ENCODE data around the gene FXYD5.

Gene FXYD5

DNA sequence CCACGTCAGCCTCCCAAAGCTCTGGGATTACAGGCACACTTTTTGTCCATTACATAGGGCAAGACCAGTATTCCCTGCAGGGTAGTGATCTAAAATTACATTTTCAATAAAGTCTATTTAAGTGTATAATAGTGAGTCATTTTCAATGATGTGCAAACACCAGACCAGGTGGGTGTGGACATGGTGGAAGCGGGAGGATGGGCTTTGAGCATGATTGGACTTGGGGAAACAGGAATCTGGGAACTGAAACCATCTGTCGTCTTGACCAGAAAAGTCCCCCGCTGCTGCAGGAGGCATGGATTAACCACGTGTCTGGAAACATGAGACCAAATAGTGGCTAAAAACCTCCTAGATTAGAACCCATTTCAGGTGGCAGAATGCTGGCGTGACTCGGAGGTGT lies 34.0 kb upstream of the FXYD5 start:
- H4K20me1 ChIP-seq (ENCODE audit: insufficient read depth, low read length, poor library complexity, severe bottlenecking) = no peaks in the 10 kb centered on the region
- H3K9ac ChIP-seq (ENCODE audit: low read depth, low read length, poor library complexity, severe bottlenecking) = no peak overlapping the region
- no peaks in the 10 kb centered on the region for H3K9me2 ChIP-seq (replicated peaks; ENCODE audit: low read depth, low read length)
- no peaks in the 10 kb centered on the region for H3K79me2 ChIP-seq (ENCODE audit: insufficient read depth, low read length)
- H3K4me1 ChIP-seq (ENCODE audit: insufficient read depth, low read length, poor library complexity, severe bottlenecking) = no peaks in the 10 kb centered on the region
- H3K9me3 ChIP-seq (ENCODE audit: insufficient read depth, low read depth, low read length) = no peaks in the 10 kb centered on the region
- H3K27me3 ChIP-seq (ENCODE audit: insufficient read depth, low read length, poor library complexity, severe bottlenecking) = no peaks in the 10 kb centered on the region
- no peak overlapping the region for H3K4me3 ChIP-seq (ENCODE audit: low read length, poor library complexity, severe bottlenecking)
- TF ChIP-seq, protein P1, sequence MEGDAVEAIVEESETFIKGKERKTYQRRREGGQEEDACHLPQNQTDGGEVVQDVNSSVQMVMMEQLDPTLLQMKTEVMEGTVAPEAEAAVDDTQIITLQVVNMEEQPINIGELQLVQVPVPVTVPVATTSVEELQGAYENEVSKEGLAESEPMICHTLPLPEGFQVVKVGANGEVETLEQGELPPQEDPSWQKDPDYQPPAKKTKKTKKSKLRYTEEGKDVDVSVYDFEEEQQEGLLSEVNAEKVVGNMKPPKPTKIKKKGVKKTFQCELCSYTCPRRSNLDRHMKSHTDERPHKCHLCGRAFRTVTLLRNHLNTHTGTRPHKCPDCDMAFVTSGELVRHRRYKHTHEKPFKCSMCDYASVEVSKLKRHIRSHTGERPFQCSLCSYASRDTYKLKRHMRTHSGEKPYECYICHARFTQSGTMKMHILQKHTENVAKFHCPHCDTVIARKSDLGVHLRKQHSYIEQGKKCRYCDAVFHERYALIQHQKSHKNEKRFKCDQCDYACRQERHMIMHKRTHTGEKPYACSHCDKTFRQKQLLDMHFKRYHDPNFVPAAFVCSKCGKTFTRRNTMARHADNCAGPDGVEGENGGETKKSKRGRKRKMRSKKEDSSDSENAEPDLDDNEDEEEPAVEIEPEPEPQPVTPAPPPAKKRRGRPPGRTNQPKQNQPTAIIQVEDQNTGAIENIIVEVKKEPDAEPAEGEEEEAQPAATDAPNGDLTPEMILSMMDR (conservative IDR thresholded peaks at IDR 0.05; ENCODE audit: low read length) = no peak
- no peak for TF ChIP-seq EZH2phosphoT487 (IDR thresholded peaks at IDR 0.05; ENCODE audit: borderline replicate concordance)
- no peaks in the 10 kb centered on the region for H3K36me3 ChIP-seq (ENCODE audit: insufficient read depth, low read length)
- H3F3A ChIP-seq (ENCODE audit: low read depth) = no peaks in the 10 kb centered on the region
- H3K4me2 ChIP-seq (ENCODE audit: low read depth, low read length, poor library complexity, severe bottlenecking) = no peak overlapping the region
- no peak overlapping the region for H2AFZ ChIP-seq (ENCODE audit: low read length)

DNA sequence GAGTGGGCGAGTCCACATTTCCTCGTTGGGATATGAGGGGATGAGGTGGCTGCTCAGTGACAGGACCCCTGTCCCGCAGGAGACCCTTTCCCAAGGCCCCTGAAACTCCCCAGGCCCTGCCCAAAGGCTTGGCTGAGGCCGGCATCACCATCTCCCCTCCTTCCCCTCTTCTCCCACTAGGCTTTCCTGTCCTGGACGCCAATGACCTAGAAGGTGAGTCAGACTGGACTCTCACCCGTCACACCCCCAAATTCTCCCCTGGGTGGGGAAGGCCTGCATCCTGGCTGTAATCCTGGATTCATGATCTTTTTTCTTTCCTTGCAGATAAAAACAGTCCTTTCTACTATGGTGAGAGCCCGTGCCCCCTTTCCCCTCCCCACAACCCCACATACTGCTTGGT lies 33.6 kb upstream of the FXYD5 start:
- Histone ChIP-seq H3K4me3 (ENCODE audit: low read length, poor library complexity, severe bottlenecking) (no peak overlapping the region), H3K4me1 (ENCODE audit: insufficient read depth, low read length, poor library complexity, severe bottlenecking) (no peaks in the 10 kb centered on the region), H3K4me2 (ENCODE audit: low read depth, low read length, poor library complexity, severe bottlenecking) (no peak overlapping the region), H3K27me3 (ENCODE audit: insufficient read depth, low read length, poor library complexity, severe bottlenecking) (no peaks in the 10 kb centered on the region), H4K20me1 (ENCODE audit: insufficient read depth, low read length, poor library complexity, severe bottlenecking) (no peaks in the 10 kb centered on the region), H3K36me3 (ENCODE audit: insufficient read depth, low read length) (no peaks in the 10 kb centered on the region), H3K9me2 (replicated peaks; ENCODE audit: low read depth, low read length) (no peaks in the 10 kb centered on the region), H3K9me3 (ENCODE audit: insufficient read depth, low read depth, low read length) (no peaks in the 10 kb centered on the region), H3F3A (ENCODE audit: low read depth) (no peaks in the 10 kb centered on the region), H3K9ac (ENCODE audit: low read depth, low read length, poor library complexity, severe bottlenecking) (no peak overlapping the region), H2AFZ (ENCODE audit: low read length) (no peak overlapping the region), H3K79me2 (ENCODE audit: insufficient read depth, low read length) (no peaks in the 10 kb centered on the region)
- TF ChIP-seq, protein P1 (conservative IDR thresholded peaks at IDR 0.05; ENCODE audit: low read length) = no peak
- no peak for TF ChIP-seq EZH2phosphoT487 (IDR thresholded peaks at IDR 0.05; ENCODE audit: borderline replicate concordance)

DNA sequence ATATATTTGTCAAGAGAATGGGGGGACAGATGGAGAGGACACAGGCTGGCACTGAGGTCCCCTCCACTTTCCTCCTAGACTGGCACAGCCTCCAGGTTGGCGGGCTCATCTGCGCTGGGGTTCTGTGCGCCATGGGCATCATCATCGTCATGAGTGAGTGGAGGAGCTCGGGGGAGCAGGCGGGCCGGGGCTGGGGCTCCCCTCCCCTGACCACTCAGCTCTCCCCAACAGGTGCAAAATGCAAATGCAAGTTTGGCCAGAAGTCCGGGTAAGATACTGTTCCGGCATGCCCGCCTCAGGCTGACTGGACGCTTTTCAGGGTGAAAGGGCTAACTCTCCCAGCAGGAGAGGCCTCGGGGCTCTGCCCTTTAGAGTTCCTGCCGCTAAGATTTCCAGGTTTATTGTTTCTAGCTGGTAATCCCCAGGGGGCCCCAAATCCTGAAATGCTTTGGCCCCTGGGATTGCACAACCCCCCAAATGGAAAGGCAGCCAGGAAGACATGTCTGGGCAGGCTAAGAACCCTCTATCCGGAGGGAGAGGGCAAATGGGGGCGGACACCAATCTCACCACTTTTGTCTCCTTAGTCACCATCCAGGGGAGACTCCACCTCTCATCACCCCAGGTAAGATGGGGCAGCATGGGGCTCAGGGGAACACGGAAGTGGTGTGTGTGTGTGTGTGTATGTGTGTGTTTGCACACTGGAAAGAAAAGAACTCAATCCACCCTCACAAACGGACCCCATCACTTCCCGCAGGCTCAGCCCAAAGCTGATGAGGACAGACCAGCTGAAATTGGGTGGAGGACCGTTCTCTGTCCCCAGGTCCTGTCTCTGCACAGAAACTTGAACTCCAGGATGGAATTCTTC lies 31.6 kb upstream of the FXYD5 start:
- TF ChIP-seq EZH2phosphoT487 (IDR thresholded peaks at IDR 0.05; ENCODE audit: borderline replicate concordance) = no peak
- TF ChIP-seq, protein P1 (conservative IDR thresholded peaks at IDR 0.05; ENCODE audit: low read length) = no peak
- no peaks in the 10 kb centered on the region for H3K36me3 ChIP-seq (ENCODE audit: insufficient read depth, low read length)
- H3K4me1 ChIP-seq (ENCODE audit: insufficient read depth, low read length, poor library complexity, severe bottlenecking) = no peaks in the 10 kb centered on the region
- H3K9me2 ChIP-seq (replicated peaks; ENCODE audit: low read depth, low read length) = no peaks in the 10 kb centered on the region
- no peak overlapping the region for H3K4me3 ChIP-seq (ENCODE audit: low read length, poor library complexity, severe bottlenecking)
- H3K27me3 ChIP-seq (ENCODE audit: insufficient read depth, low read length, poor library complexity, severe bottlenecking) = no peaks in the 10 kb centered on the region
- H3F3A ChIP-seq (ENCODE audit: low read depth) = no peaks in the 10 kb centered on the region
- H2AFZ ChIP-seq (ENCODE audit: low read length) = no peak overlapping the region
- no peaks in the 10 kb centered on the region for H3K79me2 ChIP-seq (ENCODE audit: insufficient read depth, low read length)
- no peaks in the 10 kb centered on the region for H4K20me1 ChIP-seq (ENCODE audit: insufficient read depth, low read length, poor library complexity, severe bottlenecking)
- no peak overlapping the region for H3K4me2 ChIP-seq (ENCODE audit: low read depth, low read length, poor library complexity, severe bottlenecking)
- no peaks in the 10 kb centered on the region for H3K9me3 ChIP-seq (ENCODE audit: insufficient read depth, low read depth, low read length)
- no peak overlapping the region for H3K9ac ChIP-seq (ENCODE audit: low read depth, low read length, poor library complexity, severe bottlenecking)

All from Loucy (cell line).